Epithelial cell of proximal tubule (primary cell): ENCODE results near the gene CTRL. TPM values are rescaled to one million over a fixed set of nuclear protein-coding genes. Genes with fewer than 3 reads are reported as not detected.
A peak's percentile ranks its signal among the peaks of the same experiment; 100 is the strongest.

Source experiments
- DNase-seq: peaks from one replicate; pipeline ENCODE4 v3.0.0-alpha.2; 2011; ENCODE audit warnings: low read depth
- H3K4me3 ChIP-seq: 2 replicates; pipeline ENCODE4 v1.5.1; 2011; ENCODE audit warnings: low read depth, mild to moderate bottlenecking, low read length
- CTCF ChIP-seq: conservative IDR thresholded peaks from 2 replicates; pipeline ENCODE4 v1.5.1; 2012; ENCODE audit warnings: low read depth, mild to moderate bottlenecking, low read length
- total RNA-seq: library from RNA; depleted of rRNA; stranded (reverse); fragments of >200 nt; gene quantifications from 2 replicates; pipeline ENCODE4 v1.2.3, GENCODE V29; 2015

CTRL gene
- total RNA-seq, 1 donor from 2014 or later = 2.1 TPM

- DNase-seq = no peak
- no peak for TF ChIP-seq CTCF
- no peak overlapping the region for H3K4me3 ChIP-seq
Observed at GRCh38 chr16:67885545-67885944, 46.1 kb downstream of the CTRL start.

GRCh38 chr16:67884684-67885083, 47.0 kb downstream of the CTRL start, which contains the start of gene NRN1L:
Gene NRN1L (plus strand): TSS chr16:67884885. CDS start chr16:67884904, 19 bp downstream.
- TF ChIP-seq CTCF = no peak
- no peak for DNase-seq
- H3K4me3 ChIP-seq = no peak within 1 kb of the TSS

- H3K4me3 ChIP-seq = no peak overlapping the region
- DNase-seq = no peak
- TF ChIP-seq CTCF = peak; percentile 91
Observed at GRCh38 chr16:67883872-67884261, 47.8 kb downstream of the CTRL start.

- DNase-seq = no peak
- no peak overlapping the region for H3K4me3 ChIP-seq
- no peak for TF ChIP-seq CTCF
Observed at GRCh38 chr16:67883146-67883871, 48.4 kb downstream of the CTRL start.

GRCh38 chr16:67882374-67883145, 49.1 kb downstream of the CTRL start:
- H3K4me3 ChIP-seq = no peak overlapping the region
- DNase-seq = no peak
- TF ChIP-seq CTCF = no peak

GRCh38 chr16:67881621-67882161, 50.0 kb downstream of the CTRL start:
- no peak overlapping the region for H3K4me3 ChIP-seq
- no peak for DNase-seq
- no peak for TF ChIP-seq CTCF
